ENCODE measurements around the gene RAB26.

DNA sequence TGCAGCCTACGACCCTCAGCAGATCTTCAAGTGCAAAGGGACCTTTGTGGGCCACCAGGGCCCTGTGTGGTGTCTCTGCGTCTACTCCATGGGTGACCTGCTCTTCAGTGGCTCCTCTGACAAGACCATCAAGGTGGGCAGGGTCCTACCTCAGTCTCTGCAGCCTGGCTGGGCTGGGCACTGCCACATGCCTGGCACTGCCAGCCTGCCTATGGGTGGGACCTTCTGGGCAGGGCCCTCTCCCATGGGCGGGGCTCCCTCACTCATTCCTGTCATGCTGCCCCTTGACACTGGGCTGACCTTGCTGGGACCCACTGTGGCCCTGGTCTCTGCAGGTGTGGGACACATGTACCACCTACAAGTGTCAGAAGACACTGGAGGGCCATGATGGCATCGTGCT is 25.5 kb downstream of the RAB26 start:
- TF ChIP-seq, protein P1, sequence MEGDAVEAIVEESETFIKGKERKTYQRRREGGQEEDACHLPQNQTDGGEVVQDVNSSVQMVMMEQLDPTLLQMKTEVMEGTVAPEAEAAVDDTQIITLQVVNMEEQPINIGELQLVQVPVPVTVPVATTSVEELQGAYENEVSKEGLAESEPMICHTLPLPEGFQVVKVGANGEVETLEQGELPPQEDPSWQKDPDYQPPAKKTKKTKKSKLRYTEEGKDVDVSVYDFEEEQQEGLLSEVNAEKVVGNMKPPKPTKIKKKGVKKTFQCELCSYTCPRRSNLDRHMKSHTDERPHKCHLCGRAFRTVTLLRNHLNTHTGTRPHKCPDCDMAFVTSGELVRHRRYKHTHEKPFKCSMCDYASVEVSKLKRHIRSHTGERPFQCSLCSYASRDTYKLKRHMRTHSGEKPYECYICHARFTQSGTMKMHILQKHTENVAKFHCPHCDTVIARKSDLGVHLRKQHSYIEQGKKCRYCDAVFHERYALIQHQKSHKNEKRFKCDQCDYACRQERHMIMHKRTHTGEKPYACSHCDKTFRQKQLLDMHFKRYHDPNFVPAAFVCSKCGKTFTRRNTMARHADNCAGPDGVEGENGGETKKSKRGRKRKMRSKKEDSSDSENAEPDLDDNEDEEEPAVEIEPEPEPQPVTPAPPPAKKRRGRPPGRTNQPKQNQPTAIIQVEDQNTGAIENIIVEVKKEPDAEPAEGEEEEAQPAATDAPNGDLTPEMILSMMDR (IDR thresholded peaks at IDR 0.05): no peak
- TF ChIP-seq EZH2phosphoT487 (IDR thresholded peaks at IDR 0.05): no peak

Data from neural progenitor cell (in vitro differentiated cells).